HEK293 (cell line): Measurements from ENCODE around the gene RPL23.

Experiments used
- BCL11A ChIP-seq: fragments of 450-650 bp; formaldehyde crosslinking; IDR thresholded peaks from 2 replicates; pipeline ENCODE4 v1.5.1; 2016; ENCODE audit warnings: low read depth, missing biosample characterization, missing genetic modification characterization
- KLF7 ChIP-seq: fragments of 450-650 bp; formaldehyde crosslinking; IDR thresholded peaks from 2 replicates; pipeline ENCODE4 v1.5.1; 2016; ENCODE audit warnings: missing biosample characterization, missing genetic modification characterization, borderline replicate concordance
- KLF8 ChIP-seq: fragments of 450-650 bp; formaldehyde crosslinking; IDR thresholded peaks from 2 replicates; pipeline ENCODE4 v1.5.1; 2016; ENCODE audit warnings: missing biosample characterization, missing genetic modification characterization
- MZF1 ChIP-seq: fragments of 450-650 bp; formaldehyde crosslinking; IDR thresholded peaks from 2 replicates; pipeline ENCODE4 v1.5.1; 2017; ENCODE audit warnings: missing biosample characterization, missing genetic modification characterization, borderline replicate concordance
- TCF7L2 ChIP-seq: IDR thresholded peaks from 2 replicates; pipeline ENCODE4 v1.6.1; 2011; ENCODE audit warnings: low read depth, mild to moderate bottlenecking, inconsistent platforms, low read length, moderate library complexity, borderline replicate concordance
- YY1 ChIP-seq: fragments of 450-650 bp; formaldehyde crosslinking; IDR thresholded peaks from 2 replicates; pipeline ENCODE4 v1.5.1; 2018; ENCODE audit warnings: missing biosample characterization, missing genetic modification characterization
- ZBTB7A ChIP-seq: fragments of 450-650 bp; formaldehyde crosslinking; IDR thresholded peaks from 2 replicates; pipeline ENCODE4 v1.5.1; 2016; ENCODE audit warnings: low read depth, missing biosample characterization, missing genetic modification characterization
- ZFP3 ChIP-seq: fragments of 450-650 bp; formaldehyde crosslinking; IDR thresholded peaks from 2 replicates; pipeline ENCODE4 v1.5.1; 2016; ENCODE audit warnings: low read depth, missing biosample characterization, missing genetic modification characterization
- ZFP37 ChIP-seq: fragments of 450-650 bp; formaldehyde crosslinking; IDR thresholded peaks from 2 replicates; pipeline ENCODE4 v1.5.1; 2016; ENCODE audit warnings: missing biosample characterization, missing genetic modification characterization
- ZFP69B ChIP-seq: fragments of 450-650 bp; formaldehyde crosslinking; IDR thresholded peaks from 2 replicates; pipeline ENCODE4 v1.5.1; 2016; ENCODE audit warnings: missing biosample characterization, missing genetic modification characterization
- ZNF133 ChIP-seq: fragments of 450-650 bp; formaldehyde crosslinking; IDR thresholded peaks from 2 replicates; pipeline ENCODE4 v1.5.1; 2016; ENCODE audit warnings: missing biosample characterization, missing genetic modification characterization
- ZNF175 ChIP-seq: fragments of 450-650 bp; formaldehyde crosslinking; IDR thresholded peaks from 2 replicates; pipeline ENCODE4 v1.5.1; 2016; ENCODE audit warnings: missing biosample characterization, missing genetic modification characterization
- ZNF302 ChIP-seq: fragments of 450-650 bp; formaldehyde crosslinking; IDR thresholded peaks from 2 replicates; pipeline ENCODE4 v1.5.1; 2016; ENCODE audit warnings: missing biosample characterization, missing genetic modification characterization, low read depth
- ZNF335 ChIP-seq: fragments of 450-650 bp; formaldehyde crosslinking; conservative IDR thresholded peaks from 2 replicates; pipeline ENCODE4 v1.5.1; 2016; ENCODE audit warnings: missing biosample characterization, missing genetic modification characterization
- ZNF433 ChIP-seq: fragments of 450-650 bp; formaldehyde crosslinking; IDR thresholded peaks from 2 replicates; pipeline ENCODE4 v1.5.1; 2016; ENCODE audit warnings: missing biosample characterization, missing genetic modification characterization, low read depth
- ZNF561 ChIP-seq: fragments of 450-650 bp; IDR thresholded peaks from 2 replicates; pipeline ENCODE4 v1.5.1; 2018; ENCODE audit warnings: missing biosample characterization, missing genetic modification characterization, borderline replicate concordance
- ZNF830 ChIP-seq: fragments of 450-650 bp; IDR thresholded peaks from 2 replicates; pipeline ENCODE4 v1.5.0; 2018; ENCODE audit warnings: missing biosample characterization, missing genetic modification characterization, low read depth, mild to moderate bottlenecking, moderate library complexity
- TF ChIP-seq, protein P1 (sequence below): fragments of 450-650 bp; formaldehyde crosslinking; conservative IDR thresholded peaks from 2 replicates; pipeline ENCODE4 v1.5.1; 2016; ENCODE audit warnings: low read depth, missing biosample characterization, missing genetic modification characterization
- TF ChIP-seq, protein P2 (sequence below): fragments of 450-650 bp; formaldehyde crosslinking; IDR thresholded peaks from 2 replicates; pipeline ENCODE4 v1.5.1; 2016; ENCODE audit warnings: missing biosample characterization, missing genetic modification characterization
- TF ChIP-seq, protein P3 (sequence below): IDR thresholded peaks from 2 replicates; pipeline ENCODE4 v1.6.1; 2011; ENCODE audit warnings: mild to moderate bottlenecking, low read depth, low read length, borderline replicate concordance
- TF ChIP-seq, protein P4 (sequence below): fragments of 450-650 bp; formaldehyde crosslinking; IDR thresholded peaks from 2 replicates; pipeline ENCODE4 v1.5.1; 2016; ENCODE audit warnings: missing biosample characterization, missing genetic modification characterization, borderline replicate concordance
- TF ChIP-seq, protein P5 (sequence below): fragments of 450-650 bp; formaldehyde crosslinking; IDR thresholded peaks from 2 replicates; pipeline ENCODE4 v1.5.1; 2016; ENCODE audit warnings: missing biosample characterization, missing genetic modification characterization
- TF ChIP-seq, protein P6 (sequence below): fragments of 450-650 bp; formaldehyde crosslinking; IDR thresholded peaks from 2 replicates; pipeline ENCODE4 v1.5.1; 2016; ENCODE audit warnings: missing biosample characterization, missing genetic modification characterization

Gene RPL23

DNA sequence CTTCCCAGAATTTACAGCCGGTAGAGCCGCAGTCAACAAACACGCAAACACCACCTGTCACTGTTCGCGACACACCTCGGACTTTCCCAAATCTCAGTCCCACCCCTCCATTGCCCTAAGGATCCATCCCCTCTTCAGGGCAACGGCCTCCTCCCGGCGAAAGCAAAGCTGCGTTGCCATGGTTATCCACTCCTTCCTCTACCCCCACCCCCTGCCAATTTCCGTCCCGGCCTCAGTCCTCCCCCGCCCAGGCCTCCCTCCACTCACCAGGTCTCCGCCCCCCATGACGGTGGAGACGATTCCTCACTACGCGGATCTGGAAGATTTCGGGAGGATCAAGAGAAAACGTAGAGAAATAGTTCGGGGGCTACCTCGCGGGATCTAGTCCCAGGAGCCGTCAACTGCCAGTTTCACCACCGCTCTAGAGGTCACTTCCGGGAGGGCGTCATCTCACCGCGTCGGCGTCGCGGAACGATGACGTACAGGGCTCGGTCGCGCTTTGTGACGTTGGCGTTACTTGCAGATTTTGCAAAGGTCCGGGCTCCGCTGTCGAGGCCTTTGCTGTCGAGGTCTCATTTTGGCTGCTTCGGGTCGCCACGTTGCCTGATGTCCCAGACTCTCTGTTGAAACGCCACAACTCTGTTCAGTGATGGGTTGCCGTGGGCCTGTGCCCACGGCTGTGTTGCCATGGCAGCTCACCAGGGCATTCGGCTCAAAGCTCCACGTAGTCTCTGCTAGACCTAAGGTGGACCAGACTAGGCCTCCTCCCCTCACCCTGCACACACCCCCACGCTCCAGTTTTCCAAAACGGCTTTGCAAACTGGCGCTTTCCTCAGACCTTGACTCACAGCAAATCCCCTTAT is 28.4 kb downstream of the RPL23 start, which contains the start of gene CWC25 (continued):
- TF ChIP-seq, protein P1, sequence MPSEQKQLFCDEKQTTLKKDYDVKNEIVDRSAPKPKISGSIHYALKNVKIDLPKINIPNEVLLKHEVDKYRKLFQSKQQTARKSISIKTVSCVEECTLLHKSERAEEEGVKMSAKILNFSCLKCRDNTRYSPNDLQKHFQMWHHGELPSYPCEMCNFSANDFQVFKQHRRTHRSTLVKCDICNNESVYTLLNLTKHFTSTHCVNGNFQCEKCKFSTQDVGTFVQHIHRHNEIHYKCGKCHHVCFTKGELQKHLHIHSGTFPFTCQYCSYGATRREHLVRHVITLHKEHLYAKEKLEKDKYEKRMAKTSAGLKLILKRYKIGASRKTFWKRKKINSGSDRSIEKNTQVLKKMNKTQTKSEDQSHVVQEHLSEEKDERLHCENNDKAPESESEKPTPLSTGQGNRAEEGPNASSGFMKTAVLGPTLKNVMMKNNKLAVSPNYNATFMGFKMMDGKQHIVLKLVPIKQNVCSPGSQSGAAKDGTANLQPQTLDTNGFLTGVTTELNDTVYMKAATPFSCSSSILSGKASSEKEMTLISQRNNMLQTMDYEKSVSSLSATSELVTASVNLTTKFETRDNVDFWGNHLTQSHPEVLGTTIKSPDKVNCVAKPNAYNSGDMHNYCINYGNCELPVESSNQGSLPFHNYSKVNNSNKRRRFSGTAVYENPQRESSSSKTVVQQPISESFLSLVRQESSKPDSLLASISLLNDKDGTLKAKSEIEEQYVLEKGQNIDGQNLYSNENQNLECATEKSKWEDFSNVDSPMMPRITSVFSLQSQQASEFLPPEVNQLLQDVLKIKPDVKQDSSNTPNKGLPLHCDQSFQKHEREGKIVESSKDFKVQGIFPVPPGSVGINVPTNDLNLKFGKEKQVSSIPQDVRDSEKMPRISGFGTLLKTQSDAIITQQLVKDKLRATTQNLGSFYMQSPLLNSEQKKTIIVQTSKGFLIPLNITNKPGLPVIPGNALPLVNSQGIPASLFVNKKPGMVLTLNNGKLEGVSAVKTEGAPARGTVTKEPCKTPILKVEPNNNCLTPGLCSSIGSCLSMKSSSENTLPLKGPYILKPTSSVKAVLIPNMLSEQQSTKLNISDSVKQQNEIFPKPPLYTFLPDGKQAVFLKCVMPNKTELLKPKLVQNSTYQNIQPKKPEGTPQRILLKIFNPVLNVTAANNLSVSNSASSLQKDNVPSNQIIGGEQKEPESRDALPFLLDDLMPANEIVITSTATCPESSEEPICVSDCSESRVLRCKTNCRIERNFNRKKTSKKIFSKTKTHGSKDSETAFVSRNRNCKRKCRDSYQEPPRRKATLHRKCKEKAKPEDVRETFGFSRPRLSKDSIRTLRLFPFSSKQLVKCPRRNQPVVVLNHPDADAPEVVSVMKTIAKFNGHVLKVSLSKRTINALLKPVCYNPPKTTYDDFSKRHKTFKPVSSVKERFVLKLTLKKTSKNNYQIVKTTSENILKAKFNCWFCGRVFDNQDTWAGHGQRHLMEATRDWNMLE (tag by site-specific recombination) = peak; percentile 80
- no peak for TF ChIP-seq ZNF302
- TF ChIP-seq BCL11A (tag by site-specific recombination) = 0 out of 2 replicates have a peak, but pooled peaks have one; percentile 25
- TF ChIP-seq ZFP69B (tag by site-specific recombination) = peak; percentile 65; the same call in 1 of the 2 replicates
- TF ChIP-seq, protein P2, sequence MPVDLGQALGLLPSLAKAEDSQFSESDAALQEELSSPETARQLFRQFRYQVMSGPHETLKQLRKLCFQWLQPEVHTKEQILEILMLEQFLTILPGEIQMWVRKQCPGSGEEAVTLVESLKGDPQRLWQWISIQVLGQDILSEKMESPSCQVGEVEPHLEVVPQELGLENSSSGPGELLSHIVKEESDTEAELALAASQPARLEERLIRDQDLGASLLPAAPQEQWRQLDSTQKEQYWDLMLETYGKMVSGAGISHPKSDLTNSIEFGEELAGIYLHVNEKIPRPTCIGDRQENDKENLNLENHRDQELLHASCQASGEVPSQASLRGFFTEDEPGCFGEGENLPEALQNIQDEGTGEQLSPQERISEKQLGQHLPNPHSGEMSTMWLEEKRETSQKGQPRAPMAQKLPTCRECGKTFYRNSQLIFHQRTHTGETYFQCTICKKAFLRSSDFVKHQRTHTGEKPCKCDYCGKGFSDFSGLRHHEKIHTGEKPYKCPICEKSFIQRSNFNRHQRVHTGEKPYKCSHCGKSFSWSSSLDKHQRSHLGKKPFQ (tag by site-specific recombination) = no peak
- peak; percentile 81 for TF ChIP-seq ZNF335
- no peak for TF ChIP-seq ZBTB7A (tag by site-specific recombination)
- no peak for TF ChIP-seq ZNF133 (tag by site-specific recombination)
- no peak; the same call in 1 of the 2 replicates for TF ChIP-seq KLF7 (tag by site-specific recombination)
- no peak for TF ChIP-seq ZFP3 (tag by site-specific recombination)
- no peak for TF ChIP-seq ZNF433 (tag by site-specific recombination)
- TF ChIP-seq ZFP37 (tag by site-specific recombination) = peak; percentile 95
- TF ChIP-seq, protein P3, sequence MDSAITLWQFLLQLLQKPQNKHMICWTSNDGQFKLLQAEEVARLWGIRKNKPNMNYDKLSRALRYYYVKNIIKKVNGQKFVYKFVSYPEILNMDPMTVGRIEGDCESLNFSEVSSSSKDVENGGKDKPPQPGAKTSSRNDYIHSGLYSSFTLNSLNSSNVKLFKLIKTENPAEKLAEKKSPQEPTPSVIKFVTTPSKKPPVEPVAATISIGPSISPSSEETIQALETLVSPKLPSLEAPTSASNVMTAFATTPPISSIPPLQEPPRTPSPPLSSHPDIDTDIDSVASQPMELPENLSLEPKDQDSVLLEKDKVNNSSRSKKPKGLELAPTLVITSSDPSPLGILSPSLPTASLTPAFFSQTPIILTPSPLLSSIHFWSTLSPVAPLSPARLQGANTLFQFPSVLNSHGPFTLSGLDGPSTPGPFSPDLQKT = no peak; the same call in 1 of the 2 replicates
- no peak for TF ChIP-seq ZNF561 (tag by site-specific recombination)
- peak; percentile 93 for TF ChIP-seq KLF8 (tag by site-specific recombination)
- TF ChIP-seq TCF7L2 = no peak
- TF ChIP-seq, protein P4, sequence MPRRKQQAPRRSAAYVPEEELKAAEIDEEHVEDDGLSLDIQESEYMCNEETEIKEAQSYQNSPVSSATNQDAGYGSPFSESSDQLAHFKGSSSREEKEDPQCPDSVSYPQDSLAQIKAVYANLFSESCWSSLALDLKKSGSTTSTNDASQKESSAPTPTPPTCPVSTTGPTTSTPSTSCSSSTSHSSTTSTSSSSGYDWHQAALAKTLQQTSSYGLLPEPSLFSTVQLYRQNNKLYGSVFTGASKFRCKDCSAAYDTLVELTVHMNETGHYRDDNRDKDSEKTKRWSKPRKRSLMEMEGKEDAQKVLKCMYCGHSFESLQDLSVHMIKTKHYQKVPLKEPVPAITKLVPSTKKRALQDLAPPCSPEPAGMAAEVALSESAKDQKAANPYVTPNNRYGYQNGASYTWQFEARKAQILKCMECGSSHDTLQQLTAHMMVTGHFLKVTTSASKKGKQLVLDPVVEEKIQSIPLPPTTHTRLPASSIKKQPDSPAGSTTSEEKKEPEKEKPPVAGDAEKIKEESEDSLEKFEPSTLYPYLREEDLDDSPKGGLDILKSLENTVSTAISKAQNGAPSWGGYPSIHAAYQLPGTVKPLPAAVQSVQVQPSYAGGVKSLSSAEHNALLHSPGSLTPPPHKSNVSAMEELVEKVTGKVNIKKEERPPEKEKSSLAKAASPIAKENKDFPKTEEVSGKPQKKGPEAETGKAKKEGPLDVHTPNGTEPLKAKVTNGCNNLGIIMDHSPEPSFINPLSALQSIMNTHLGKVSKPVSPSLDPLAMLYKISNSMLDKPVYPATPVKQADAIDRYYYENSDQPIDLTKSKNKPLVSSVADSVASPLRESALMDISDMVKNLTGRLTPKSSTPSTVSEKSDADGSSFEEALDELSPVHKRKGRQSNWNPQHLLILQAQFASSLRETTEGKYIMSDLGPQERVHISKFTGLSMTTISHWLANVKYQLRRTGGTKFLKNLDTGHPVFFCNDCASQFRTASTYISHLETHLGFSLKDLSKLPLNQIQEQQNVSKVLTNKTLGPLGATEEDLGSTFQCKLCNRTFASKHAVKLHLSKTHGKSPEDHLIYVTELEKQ (tag by site-specific recombination) = peak; percentile 66; the same call in 1 of the 2 replicates
- TF ChIP-seq, protein P5, sequence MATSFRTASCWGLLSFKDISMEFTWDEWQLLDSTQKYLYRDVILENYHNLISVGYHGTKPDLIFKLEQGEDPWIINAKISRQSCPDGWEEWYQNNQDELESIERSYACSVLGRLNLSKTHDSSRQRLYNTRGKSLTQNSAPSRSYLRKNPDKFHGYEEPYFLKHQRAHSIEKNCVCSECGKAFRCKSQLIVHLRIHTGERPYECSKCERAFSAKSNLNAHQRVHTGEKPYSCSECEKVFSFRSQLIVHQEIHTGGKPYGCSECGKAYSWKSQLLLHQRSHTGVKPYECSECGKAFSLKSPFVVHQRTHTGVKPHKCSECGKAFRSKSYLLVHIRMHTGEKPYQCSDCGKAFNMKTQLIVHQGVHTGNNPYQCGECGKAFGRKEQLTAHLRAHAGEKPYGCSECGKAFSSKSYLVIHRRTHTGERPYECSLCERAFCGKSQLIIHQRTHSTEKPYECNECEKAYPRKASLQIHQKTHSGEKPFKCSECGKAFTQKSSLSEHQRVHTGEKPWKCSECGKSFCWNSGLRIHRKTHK (tag by site-specific recombination) = no peak
- peak; percentile 74; the same call in 1 of the 2 replicates for TF ChIP-seq YY1 (tag by site-specific recombination)
- no peak for TF ChIP-seq ZNF830 (tag by site-specific recombination)
- TF ChIP-seq, protein P6, sequence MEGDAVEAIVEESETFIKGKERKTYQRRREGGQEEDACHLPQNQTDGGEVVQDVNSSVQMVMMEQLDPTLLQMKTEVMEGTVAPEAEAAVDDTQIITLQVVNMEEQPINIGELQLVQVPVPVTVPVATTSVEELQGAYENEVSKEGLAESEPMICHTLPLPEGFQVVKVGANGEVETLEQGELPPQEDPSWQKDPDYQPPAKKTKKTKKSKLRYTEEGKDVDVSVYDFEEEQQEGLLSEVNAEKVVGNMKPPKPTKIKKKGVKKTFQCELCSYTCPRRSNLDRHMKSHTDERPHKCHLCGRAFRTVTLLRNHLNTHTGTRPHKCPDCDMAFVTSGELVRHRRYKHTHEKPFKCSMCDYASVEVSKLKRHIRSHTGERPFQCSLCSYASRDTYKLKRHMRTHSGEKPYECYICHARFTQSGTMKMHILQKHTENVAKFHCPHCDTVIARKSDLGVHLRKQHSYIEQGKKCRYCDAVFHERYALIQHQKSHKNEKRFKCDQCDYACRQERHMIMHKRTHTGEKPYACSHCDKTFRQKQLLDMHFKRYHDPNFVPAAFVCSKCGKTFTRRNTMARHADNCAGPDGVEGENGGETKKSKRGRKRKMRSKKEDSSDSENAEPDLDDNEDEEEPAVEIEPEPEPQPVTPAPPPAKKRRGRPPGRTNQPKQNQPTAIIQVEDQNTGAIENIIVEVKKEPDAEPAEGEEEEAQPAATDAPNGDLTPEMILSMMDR (tag by site-specific recombination) = no peak
- TF ChIP-seq MZF1 (tag by site-specific recombination) = no peak
- no peak for TF ChIP-seq ZNF175 (tag by site-specific recombination)
